GM12878 (cell line): ENCODE results near the gene ASCL4.

ENCODE experiments used
- ATF3 ChIP-seq: IDR thresholded peaks from 2 replicates; pipeline ENCODE4 v1.6.1; 2011; ENCODE audit warnings: low read depth, mild to moderate bottlenecking, low read length, moderate library complexity, borderline replicate concordance; ENCODE audit errors: extremely low read depth
- ATF7 ChIP-seq: fragments of 450-650 bp; IDR thresholded peaks from 2 replicates; pipeline ENCODE4 v1.6.1; 2016; ENCODE audit warnings: low read depth, mild to moderate bottlenecking
- CBFB ChIP-seq: IDR thresholded peaks from 2 replicates; pipeline ENCODE4 v1.6.1; 2016; ENCODE audit warnings: antibody characterized with exemption, low read depth
- EZH2 ChIP-seq: IDR thresholded peaks from 2 replicates; pipeline ENCODE4 v1.6.1; 2012; ENCODE audit warnings: low read depth, mild to moderate bottlenecking, control low read depth, inconsistent platforms, low read length, borderline replicate concordance; ENCODE audit not compliant: control insufficient read depth
- NFIC ChIP-seq: IDR thresholded peaks from 2 replicates; pipeline ENCODE4 v1.6.1; 2012; ENCODE audit warnings: low read depth, mild to moderate bottlenecking, inconsistent platforms, low read length, moderate library complexity
- POLR2AphosphoS5 ChIP-seq: IDR thresholded peaks from 2 replicates; pipeline ENCODE4 v1.6.1; 2011; ENCODE audit warnings: mild to moderate bottlenecking, low read length, inconsistent platforms
- SMC3 ChIP-seq: IDR thresholded peaks from 2 replicates; pipeline ENCODE4 v1.6.1; 2011; ENCODE audit warnings: low read length, improper control_type of control experiment, borderline replicate concordance
- SREBF2 ChIP-seq: IDR thresholded peaks from 2 replicates; pipeline ENCODE4 v1.6.1; 2012; ENCODE audit warnings: mild to moderate bottlenecking, low read length
- ZNF622 ChIP-seq: fragments of 450-650 bp; IDR thresholded peaks from 2 replicates; pipeline ENCODE4 v1.6.1; 2017; ENCODE audit warnings: mild to moderate bottlenecking, inconsistent platforms
- TF ChIP-seq, protein P1 (sequence below): fragments of 450-650 bp; formaldehyde crosslinking; IDR thresholded peaks from 2 replicates; pipeline ENCODE4 v1.4.0; 2020; ENCODE audit warnings: mild to moderate bottlenecking, moderate library complexity
- TF ChIP-seq, protein P2 (sequence below), 3 experiments: IDR thresholded peaks in 2 of 3; conservative IDR thresholded peaks in 1 of 3; 2 replicates each; pipeline ENCODE4 v1.5.1; 2011; ENCODE audit warnings: low read depth in 3 of 3, low read length in 3 of 3, mild to moderate bottlenecking in 3 of 3, control low read depth in 2 of 3, moderate library complexity in 2 of 3, inconsistent platforms in 1 of 3, mixed read lengths in 1 of 3; ENCODE audit not compliant: control insufficient read depth in 2 of 3, insufficient read depth in 1 of 3; ENCODE audit errors: extremely low read depth in 1 of 3
- TF ChIP-seq, protein P3 (sequence below): IDR thresholded peaks from 2 replicates; pipeline ENCODE4 v1.6.1; 2011; ENCODE audit warnings: borderline replicate concordance, low read depth, mild to moderate bottlenecking, moderate library complexity, mixed read lengths, low read length; ENCODE audit not compliant: insufficient read depth; ENCODE audit errors: extremely low read length

GRCh38 chr12:107776171-107776570, 1.7 kb downstream of the ASCL4 start:
- TF ChIP-seq, protein P1, sequence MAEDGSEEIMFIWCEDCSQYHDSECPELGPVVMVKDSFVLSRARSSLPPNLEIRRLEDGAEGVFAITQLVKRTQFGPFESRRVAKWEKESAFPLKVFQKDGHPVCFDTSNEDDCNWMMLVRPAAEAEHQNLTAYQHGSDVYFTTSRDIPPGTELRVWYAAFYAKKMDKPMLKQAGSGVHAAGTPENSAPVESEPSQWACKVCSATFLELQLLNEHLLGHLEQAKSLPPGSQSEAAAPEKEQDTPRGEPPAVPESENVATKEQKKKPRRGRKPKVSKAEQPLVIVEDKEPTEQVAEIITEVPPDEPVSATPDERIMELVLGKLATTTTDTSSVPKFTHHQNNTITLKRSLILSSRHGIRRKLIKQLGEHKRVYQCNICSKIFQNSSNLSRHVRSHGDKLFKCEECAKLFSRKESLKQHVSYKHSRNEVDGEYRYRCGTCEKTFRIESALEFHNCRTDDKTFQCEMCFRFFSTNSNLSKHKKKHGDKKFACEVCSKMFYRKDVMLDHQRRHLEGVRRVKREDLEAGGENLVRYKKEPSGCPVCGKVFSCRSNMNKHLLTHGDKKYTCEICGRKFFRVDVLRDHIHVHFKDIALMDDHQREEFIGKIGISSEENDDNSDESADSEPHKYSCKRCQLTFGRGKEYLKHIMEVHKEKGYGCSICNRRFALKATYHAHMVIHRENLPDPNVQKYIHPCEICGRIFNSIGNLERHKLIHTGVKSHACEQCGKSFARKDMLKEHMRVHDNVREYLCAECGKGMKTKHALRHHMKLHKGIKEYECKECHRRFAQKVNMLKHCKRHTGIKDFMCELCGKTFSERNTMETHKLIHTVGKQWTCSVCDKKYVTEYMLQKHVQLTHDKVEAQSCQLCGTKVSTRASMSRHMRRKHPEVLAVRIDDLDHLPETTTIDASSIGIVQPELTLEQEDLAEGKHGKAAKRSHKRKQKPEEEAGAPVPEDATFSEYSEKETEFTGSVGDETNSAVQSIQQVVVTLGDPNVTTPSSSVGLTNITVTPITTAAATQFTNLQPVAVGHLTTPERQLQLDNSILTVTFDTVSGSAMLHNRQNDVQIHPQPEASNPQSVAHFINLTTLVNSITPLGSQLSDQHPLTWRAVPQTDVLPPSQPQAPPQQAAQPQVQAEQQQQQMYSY (CRISPR knock-in tag), result no peak
- TF ChIP-seq SREBF2 (no peak), ATF3 (no peak), POLR2AphosphoS5 (no peak), NFIC (no peak), ATF7 (no peak), ZNF622 (no peak), EZH2 (no peak), CBFB (no peak), SMC3 (no peak)
- TF ChIP-seq, protein P2, sequence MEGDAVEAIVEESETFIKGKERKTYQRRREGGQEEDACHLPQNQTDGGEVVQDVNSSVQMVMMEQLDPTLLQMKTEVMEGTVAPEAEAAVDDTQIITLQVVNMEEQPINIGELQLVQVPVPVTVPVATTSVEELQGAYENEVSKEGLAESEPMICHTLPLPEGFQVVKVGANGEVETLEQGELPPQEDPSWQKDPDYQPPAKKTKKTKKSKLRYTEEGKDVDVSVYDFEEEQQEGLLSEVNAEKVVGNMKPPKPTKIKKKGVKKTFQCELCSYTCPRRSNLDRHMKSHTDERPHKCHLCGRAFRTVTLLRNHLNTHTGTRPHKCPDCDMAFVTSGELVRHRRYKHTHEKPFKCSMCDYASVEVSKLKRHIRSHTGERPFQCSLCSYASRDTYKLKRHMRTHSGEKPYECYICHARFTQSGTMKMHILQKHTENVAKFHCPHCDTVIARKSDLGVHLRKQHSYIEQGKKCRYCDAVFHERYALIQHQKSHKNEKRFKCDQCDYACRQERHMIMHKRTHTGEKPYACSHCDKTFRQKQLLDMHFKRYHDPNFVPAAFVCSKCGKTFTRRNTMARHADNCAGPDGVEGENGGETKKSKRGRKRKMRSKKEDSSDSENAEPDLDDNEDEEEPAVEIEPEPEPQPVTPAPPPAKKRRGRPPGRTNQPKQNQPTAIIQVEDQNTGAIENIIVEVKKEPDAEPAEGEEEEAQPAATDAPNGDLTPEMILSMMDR (IDR thresholded peaks at IDR 0.05 in 2 of 3, conservative IDR thresholded peaks at IDR 0.05 in 1 of 3; ENCODE audit: control insufficient read depth in 2 of 3, extremely low read depth in 1 of 3, insufficient read depth in 1 of 3, low read depth in 3 of 3, low read length in 3 of 3), result no peak
- TF ChIP-seq, protein P3, sequence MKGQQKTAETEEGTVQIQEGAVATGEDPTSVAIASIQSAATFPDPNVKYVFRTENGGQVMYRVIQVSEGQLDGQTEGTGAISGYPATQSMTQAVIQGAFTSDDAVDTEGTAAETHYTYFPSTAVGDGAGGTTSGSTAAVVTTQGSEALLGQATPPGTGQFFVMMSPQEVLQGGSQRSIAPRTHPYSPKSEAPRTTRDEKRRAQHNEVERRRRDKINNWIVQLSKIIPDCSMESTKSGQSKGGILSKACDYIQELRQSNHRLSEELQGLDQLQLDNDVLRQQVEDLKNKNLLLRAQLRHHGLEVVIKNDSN, result no peak
